Mesendoderm (in vitro differentiated cells): ENCODE measurements around the gene L1CAM.
A peak's percentile ranks its signal among the peaks of the same experiment; 100 is the strongest.

Experiments used
- DNase-seq: peaks from one replicate; pipeline ENCODE4 v3.0.0; 2013
- H2AK5ac ChIP-seq: 2 replicates; pipeline ENCODE4 v1.6.1; 2013; ENCODE audit warnings: low read length, inconsistent platforms
- H2BK120ac ChIP-seq: 2 replicates; pipeline ENCODE4 v1.6.1; 2013; ENCODE audit warnings: low read depth, mild to moderate bottlenecking, low read length, moderate library complexity, mixed read lengths
- H2BK15ac ChIP-seq: replicated peaks from 2 replicates; pipeline ENCODE4 v1.6.1; 2013; ENCODE audit warnings: low read depth, mild to moderate bottlenecking, moderate library complexity
- H2BK5ac ChIP-seq: 2 replicates; pipeline ENCODE4 v1.6.1; 2013; ENCODE audit warnings: low read length, inconsistent platforms
- H3K18ac ChIP-seq: 2 replicates; pipeline ENCODE4 v1.6.1; 2013; ENCODE audit warnings: mild to moderate bottlenecking, low read length, mixed read lengths
- H3K23ac ChIP-seq: one replicate; pipeline ENCODE4 v1.6.1; 2013; ENCODE audit warnings: low read length
- H3K27ac ChIP-seq: 2 replicates; pipeline ENCODE4 v1.5.1; 2013; ENCODE audit warnings: low read depth, mild to moderate bottlenecking, inconsistent platforms, low read length, moderate library complexity
- H3K27me3 ChIP-seq: 2 replicates; pipeline ENCODE4 v1.6.1; 2013; ENCODE audit warnings: low read length, control low read depth, mild to moderate bottlenecking, inconsistent platforms; ENCODE audit not compliant: insufficient read depth, poor library complexity
- H3K36me3 ChIP-seq: 2 replicates; pipeline ENCODE4 v1.6.1; 2013; ENCODE audit warnings: low read length, inconsistent platforms; ENCODE audit not compliant: control insufficient read depth, insufficient read depth
- H3K4ac ChIP-seq: one replicate; pipeline ENCODE4 v1.6.1; 2013; ENCODE audit warnings: low read depth, mild to moderate bottlenecking, low read length, moderate library complexity
- H3K4me1 ChIP-seq: 2 replicates; pipeline ENCODE4 v1.6.1; 2013; ENCODE audit warnings: low read depth, low read length, inconsistent platforms; ENCODE audit not compliant: control insufficient read depth
- H3K4me2 ChIP-seq: 2 replicates; pipeline ENCODE4 v1.6.1; 2013; ENCODE audit warnings: low read length
- H3K4me3 ChIP-seq: 2 replicates; pipeline ENCODE4 v1.5.1; 2013; ENCODE audit warnings: mild to moderate bottlenecking, low read length
- H3K56ac ChIP-seq: one replicate; pipeline ENCODE4 v1.6.1; 2013; ENCODE audit warnings: low read length
- H3K79me1 ChIP-seq: 2 replicates; pipeline ENCODE4 v1.6.1; 2013; ENCODE audit warnings: low read length, inconsistent platforms
- H3K79me2 ChIP-seq: 2 replicates; pipeline ENCODE4 v1.6.1; 2013; ENCODE audit warnings: mild to moderate bottlenecking, low read length; ENCODE audit not compliant: control insufficient read depth, insufficient read depth
- H3K9ac ChIP-seq: 2 replicates; pipeline ENCODE4 v1.6.1; 2013; ENCODE audit warnings: low read length, inconsistent platforms
- H4K5ac ChIP-seq: one replicate; pipeline ENCODE4 v1.6.1; 2013; ENCODE audit warnings: low read length
- H4K8ac ChIP-seq: one replicate; pipeline ENCODE4 v1.6.1; 2013; ENCODE audit warnings: low read depth, mild to moderate bottlenecking, control low read depth, low read length, moderate library complexity
- WGBS: extraction: QIAGEN DNeasy Blood & Tissue Kit; methylation state at CpG from one replicate; pipeline ENCODE4 v1.1.7; 2013; ENCODE audit warnings: low lambda C conversion rate, missing lambda C conversion rate; ENCODE audit not compliant: insufficient coverage; ENCODE audit errors: extremely low coverage; 5-methylcytosine and 5-hydroxymethylcytosine counted together

The L1CAM gene

GRCh38 chrX:153928846-153929245 is 42.9 kb upstream of the L1CAM start:
- H3K4ac ChIP-seq: no peak overlapping the region
- no peak overlapping the region for H4K8ac ChIP-seq
- no peak overlapping the region for H2BK15ac ChIP-seq
- no peak overlapping the region for H3K9ac ChIP-seq
- no peak for DNase-seq
- H2AK5ac ChIP-seq: no peak overlapping the region
- no peak overlapping the region for H3K56ac ChIP-seq
- H3K27ac ChIP-seq: no peak overlapping the region
- no peak overlapping the region for H3K23ac ChIP-seq
- H3K27me3 ChIP-seq: no peaks in the 10 kb centered on the region
- no peak overlapping the region for H3K18ac ChIP-seq
- WGBS: no CpG with 5 or more reads among the region's 9 CpGs
- no peak overlapping the region for H4K5ac ChIP-seq
- H2BK120ac ChIP-seq: no peak overlapping the region
- no peaks in the 10 kb centered on the region for H3K36me3 ChIP-seq
- peaks cover 3% of the 10 kb centered on the region for H3K4me1 ChIP-seq
- H3K4me2 ChIP-seq: no peak overlapping the region
- no peaks in the 10 kb centered on the region for H3K79me1 ChIP-seq
- H3K79me2 ChIP-seq: peaks cover 3% of the 10 kb centered on the region
- no peak overlapping the region for H3K4me3 ChIP-seq
- H2BK5ac ChIP-seq: no peak overlapping the region

- Histone ChIP-seq H3K79me2 (no peaks in the 10 kb centered on the region), H3K23ac (no peak overlapping the region), H4K5ac (peak overlapping the region; percentile 23), H3K36me3 (no peaks in the 10 kb centered on the region), H2BK15ac (no peak overlapping the region), H3K4me3 (peak overlapping the region; percentile 34), H3K4me1 (peaks cover 3% of the 10 kb centered on the region), H2AK5ac (no peak overlapping the region), H3K56ac (peak overlapping the region; percentile 97), H3K27me3 (no peaks in the 10 kb centered on the region), H2BK5ac (peak overlapping the region; percentile 76), H2BK120ac (no peak overlapping the region), H3K4me2 (peak overlapping the region; percentile 64), H3K79me1 (peaks cover 1% of the 10 kb centered on the region), H3K27ac (peak overlapping the region; percentile 96), H3K18ac (peak overlapping the region; percentile 96), H4K8ac (no peak overlapping the region), H3K4ac (peak overlapping the region; percentile 83), H3K9ac (peak overlapping the region; percentile 94)
- DNase-seq: peak; percentile 98
- WGBS: no CpG with 5 or more reads among the region's 76 CpGs
Measured at GRCh38 chrX:153927922-153928760, 42.2 kb upstream of the L1CAM start.

- H3K18ac ChIP-seq: peak overlapping the region; percentile 96
- H3K27ac ChIP-seq: peak overlapping the region; percentile 96
- H2AK5ac ChIP-seq: no peak overlapping the region
- H3K4me2 ChIP-seq: peak overlapping the region; percentile 64
- H3K23ac ChIP-seq: no peak overlapping the region
- peak overlapping the region; percentile 23 for H4K5ac ChIP-seq
- no CpG with 5 or more reads among the region's 8 CpGs for WGBS
- no peak overlapping the region for H4K8ac ChIP-seq
- no peaks in the 10 kb centered on the region for H3K36me3 ChIP-seq
- H2BK5ac ChIP-seq: peak overlapping the region; percentile 76
- peak overlapping the region; percentile 94 for H3K9ac ChIP-seq
- H2BK15ac ChIP-seq: no peak overlapping the region
- peak overlapping the region; percentile 34 for H3K4me3 ChIP-seq
- no peaks in the 10 kb centered on the region for H3K79me2 ChIP-seq
- peaks cover 1% of the 10 kb centered on the region for H3K79me1 ChIP-seq
- peak overlapping the region; percentile 97 for H3K56ac ChIP-seq
- H2BK120ac ChIP-seq: no peak overlapping the region
- peak overlapping the region; percentile 83 for H3K4ac ChIP-seq
- no peak for DNase-seq
- peaks cover 3% of the 10 kb centered on the region for H3K4me1 ChIP-seq
- no peaks in the 10 kb centered on the region for H3K27me3 ChIP-seq
Measured at GRCh38 chrX:153927672-153927921, 41.6 kb upstream of the L1CAM start.

GRCh38 chrX:153926858-153927671 is 41.1 kb upstream of the L1CAM start:
- no peak for DNase-seq
- WGBS: no CpG with 5 or more reads among the region's 31 CpGs

GRCh38 chrX:153926552-153926857 is 40.5 kb upstream of the L1CAM start:
- WGBS: no CpG with 5 or more reads among the region's 4 CpGs
- Histone ChIP-seq H2BK15ac (peak overlapping the region; percentile 10), H2BK5ac (no peak overlapping the region), H4K5ac (no peak overlapping the region), H3K4ac (peak overlapping the region; percentile 77), H3K27me3 (no peaks in the 10 kb centered on the region), H3K79me2 (no peaks in the 10 kb centered on the region), H3K56ac (peak overlapping the region; percentile 97), H3K4me2 (peak overlapping the region; percentile 36), H3K23ac (no peak overlapping the region), H3K4me3 (no peak overlapping the region), H3K4me1 (peaks cover 3% of the 10 kb centered on the region), H3K18ac (peak overlapping the region; percentile 56), H3K9ac (peak overlapping the region; percentile 87), H2AK5ac (no peak overlapping the region), H3K36me3 (no peaks in the 10 kb centered on the region), H3K27ac (peak overlapping the region; percentile 96), H3K79me1 (peaks cover 1% of the 10 kb centered on the region), H2BK120ac (no peak overlapping the region), H4K8ac (no peak overlapping the region)
- peak; percentile 77 for DNase-seq

More at GRCh38 chrX:153926858-153927671, 41.1 kb upstream of the L1CAM start:
- H3K4me2 ChIP-seq: peak overlapping the region; percentile 64
- H3K4me3 ChIP-seq: no peak overlapping the region
- no peaks in the 10 kb centered on the region for H3K27me3 ChIP-seq
- H3K23ac ChIP-seq: no peak overlapping the region
- H3K9ac ChIP-seq: peak overlapping the region; percentile 94
- H3K36me3 ChIP-seq: no peaks in the 10 kb centered on the region
- H2BK5ac ChIP-seq: peak overlapping the region; percentile 76
- peak overlapping the region; percentile 96 for H3K27ac ChIP-seq
- peak overlapping the region; percentile 97 for H3K56ac ChIP-seq
- no peak overlapping the region for H2AK5ac ChIP-seq
- no peak overlapping the region for H2BK15ac ChIP-seq
- H3K79me1 ChIP-seq: peaks cover 1% of the 10 kb centered on the region
- no peak overlapping the region for H4K8ac ChIP-seq
- H3K18ac ChIP-seq: peak overlapping the region; percentile 96
- no peaks in the 10 kb centered on the region for H3K79me2 ChIP-seq
- H3K4me1 ChIP-seq: peaks cover 3% of the 10 kb centered on the region
- H3K4ac ChIP-seq: peak overlapping the region; percentile 83
- H4K5ac ChIP-seq: no peak overlapping the region
- no peak overlapping the region for H2BK120ac ChIP-seq
